Measurements from ENCODE around the gene ICAM5. TPM values are rescaled to one million over a fixed set of nuclear protein-coding genes. Genes with fewer than 3 reads are reported as not detected.

The ICAM5 gene
- total and polyA plus RNA-seq, 10 of the 15 experiments (the other 5 are each of a cell fraction or from before 2014, with no cell fraction given), result 0.14 to 4.6 (median 0.94) TPM; not detected in 2

- TF ChIP-seq CBFB (IDR thresholded peaks at IDR 0.05; ENCODE audit: low read depth), result no peak
- TF ChIP-seq FOXM1 (IDR thresholded peaks at IDR 0.05; ENCODE audit: low read depth, low read length), result peak; percentile 61
- TF ChIP-seq BMI1 (IDR thresholded peaks at IDR 0.05; ENCODE audit: borderline replicate concordance), result no peak
- no peak for TF ChIP-seq E2F8 (IDR thresholded peaks at IDR 0.05; ENCODE audit: low read depth, partially characterized antibody)
- no peak for TF ChIP-seq ZNF592 (IDR thresholded peaks at IDR 0.05)
- TF ChIP-seq CBX3 (IDR thresholded peaks at IDR 0.05; ENCODE audit: borderline replicate concordance, low read depth), result no peak
- TF ChIP-seq TCF3 (IDR thresholded peaks at IDR 0.05; ENCODE audit: borderline replicate concordance, insufficient read depth, low read depth, low read length), result peak; percentile 67; the same call in 1 of the 2 replicates
- TF ChIP-seq IKZF2 (IDR thresholded peaks at IDR 0.05), result peak; percentile 78 to 89; a peak in 3 of 4 replicates
- 0 out of 2 replicates have a peak, but pooled peaks have one; percentile 39 for TF ChIP-seq TAF1 (IDR thresholded peaks at IDR 0.05; ENCODE audit: borderline replicate concordance, low read depth, low read length)
- TF ChIP-seq POLR2AphosphoS2 (IDR thresholded peaks at IDR 0.05; ENCODE audit: low read depth, low read length), result no peak; the same call in 1 of the 2 replicates
- no peak for TF ChIP-seq KLF5 (IDR thresholded peaks at IDR 0.05; ENCODE audit: partially characterized antibody)
- no peak for TF ChIP-seq PML (IDR thresholded peaks at IDR 0.05; ENCODE audit: low read length)
- TF ChIP-seq ZNF207 (IDR thresholded peaks at IDR 0.05; ENCODE audit: borderline replicate concordance), result no peak; the same call in 1 of the 2 replicates
- TF ChIP-seq SMC3 (IDR thresholded peaks at IDR 0.05; ENCODE audit: borderline replicate concordance, low read length), result no peak
- no peak for TF ChIP-seq ZBTB4 (CRISPR knock-in tag; IDR thresholded peaks at IDR 0.05)
- TF ChIP-seq TCF7 (IDR thresholded peaks at IDR 0.05; ENCODE audit: borderline replicate concordance), result no peak
- no peak; the same call in 1 of the 2 replicates for TF ChIP-seq IRF4 (IDR thresholded peaks at IDR 0.05; ENCODE audit: low read depth, low read length)
- TF ChIP-seq CHD4 (IDR thresholded peaks at IDR 0.05), result no peak
- no peak for TF ChIP-seq MAX (IDR thresholded peaks at IDR 0.05; ENCODE audit: low read depth, low read length)
- TF ChIP-seq ZNF24 (IDR thresholded peaks at IDR 0.05), result no peak
- 0 out of 2 replicates have a peak, but pooled peaks have one; percentile 10 for TF ChIP-seq MEF2A (IDR thresholded peaks at IDR 0.05; ENCODE audit: insufficient read depth, low read depth, low read length)
These were observed 18.1 kb upstream of the ICAM5 start (continued) for GRCh38 chr19:10271543-10272086.

All from GM12878 (cell line).